GM10847 (cell line): ENCODE results near the gene ZNF774.

Source experiments
- POLR2A ChIP-seq: IDR thresholded peaks from 2 replicates; pipeline ENCODE4 v1.6.1; 2011; ENCODE audit not compliant: insufficient read length; ENCODE audit errors: extremely low read depth

The ZNF774 gene

GRCh38 chr15:90337256-90337655, 14.8 kb upstream of the ZNF774 start:
- no peak for TF ChIP-seq POLR2A

- TF ChIP-seq POLR2A: no peak
Observed at GRCh38 chr15:90338532-90338931, 13.6 kb upstream of the ZNF774 start.

- no peak for TF ChIP-seq POLR2A
Observed at GRCh38 chr15:90340345-90340744, 11.7 kb upstream of the ZNF774 start.

GRCh38 chr15:90343302-90343790, 8.7 kb upstream of the ZNF774 start:
- TF ChIP-seq POLR2A: no peak

GRCh38 chr15:90344662-90345061, 7.4 kb upstream of the ZNF774 start:
- no peak for TF ChIP-seq POLR2A

GRCh38 chr15:90345857-90346256, 6.2 kb upstream of the ZNF774 start:
- TF ChIP-seq POLR2A: no peak

GRCh38 chr15:90348456-90348855, 3.6 kb upstream of the ZNF774 start:
- TF ChIP-seq POLR2A: no peak

GRCh38 chr15:90349072-90349471, 3.0 kb upstream of the ZNF774 start:
- no peak for TF ChIP-seq POLR2A

GRCh38 chr15:90349821-90350220, 2.3 kb upstream of the ZNF774 start:
- TF ChIP-seq POLR2A: no peak

- no peak for TF ChIP-seq POLR2A
Observed at GRCh38 chr15:90351479-90352106, 491 bp upstream of the ZNF774 start.

- no peak for TF ChIP-seq POLR2A
Observed at GRCh38 chr15:90354986-90355385, 2.9 kb downstream of the ZNF774 start.

GRCh38 chr15:90358124-90359033, 6.3 kb downstream of the ZNF774 start:
- no peak for TF ChIP-seq POLR2A

GRCh38 chr15:90360746-90361145, 8.7 kb downstream of the ZNF774 start:
- TF ChIP-seq POLR2A: no peak

GRCh38 chr15:90362936-90363212, 10.8 kb downstream of the ZNF774 start:
- TF ChIP-seq POLR2A: no peak

GRCh38 chr15:90364251-90364650, 12.2 kb downstream of the ZNF774 start:
- no peak for TF ChIP-seq POLR2A

- no peak for TF ChIP-seq POLR2A
Observed at GRCh38 chr15:90365414-90366055, 13.5 kb downstream of the ZNF774 start.
